Measurements from ENCODE around the gene LRRC58.

- TF ChIP-seq POLR2A (IDR thresholded peaks at IDR 0.05) (no peak), CTCF (IDR thresholded peaks at IDR 0.05) (no peak)
These were observed 1.3 kb upstream of the LRRC58 start for GRCh38 chr3:120350401-120350941.
